GM19467 (cell line): ENCODE results near the gene F9.

Experiments
- ATAC-seq: cut with Tn5 transposase; IDR thresholded peaks from one replicate; pipeline ENCODE4 v1.9.1; 2021; ENCODE audit warnings: mild to moderate bottlenecking, moderate library complexity; ENCODE audit not compliant: unreplicated experiment

The F9 gene

DNA sequence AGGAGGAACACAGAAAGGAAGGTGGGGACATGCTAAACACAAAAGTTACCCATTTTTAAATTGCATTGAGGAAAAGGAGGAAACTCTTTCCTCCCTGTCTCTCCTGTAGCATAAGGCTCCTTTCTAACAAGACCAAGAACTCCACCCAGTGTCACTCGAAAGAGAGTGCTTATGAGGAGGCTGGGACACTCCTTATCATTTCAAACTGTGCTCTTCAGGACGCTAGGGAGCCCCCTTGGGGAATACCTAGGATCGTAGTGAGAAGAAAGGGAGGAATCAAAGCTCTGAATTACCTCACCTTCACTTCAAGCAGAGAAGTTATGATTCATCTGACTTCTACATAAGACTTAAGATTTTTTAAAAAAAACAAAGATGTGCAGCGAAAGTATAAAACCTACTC, 65.5 kb downstream of the F9 start:
- ATAC-seq = no peak

DNA sequence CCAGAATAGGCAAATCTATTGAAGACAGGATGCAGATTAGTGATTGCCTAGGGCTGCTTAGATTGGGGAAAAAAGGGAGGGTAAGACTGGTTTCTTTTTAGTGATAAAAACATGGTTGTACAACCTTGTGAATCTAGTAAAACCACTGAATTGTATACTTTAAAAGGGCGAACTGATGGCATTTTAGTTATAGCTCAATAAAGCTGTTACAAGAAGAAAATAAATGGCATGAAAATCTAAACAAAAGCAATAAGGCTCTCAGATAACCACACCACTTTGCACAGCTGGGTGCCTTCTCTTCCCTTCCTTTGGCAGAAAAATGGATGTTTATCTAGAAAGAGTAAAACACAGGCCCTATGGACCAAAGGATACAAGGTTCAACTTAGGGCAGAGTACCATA, 69.6 kb downstream of the F9 start:
- ATAC-seq = no peak
